H1 (cell line): ENCODE data around the gene AOPEP.

ENCODE experiments used
- BACH1 ChIP-seq: IDR thresholded peaks from 2 replicates; pipeline ENCODE4 v1.6.1; 2012; ENCODE audit warnings: low read length, improper control_type of control experiment
- CBX5 ChIP-seq: fragments of 300-800, 300-1000 bp; sonication (generic); IDR thresholded peaks from 2 replicates; pipeline ENCODE4 v1.7.1; 2016; ENCODE audit warnings: antibody characterized with exemption, low read length, low read depth
- E2F6 ChIP-seq: IDR thresholded peaks from 2 replicates; pipeline ENCODE4 v1.6.1; 2012; ENCODE audit warnings: inconsistent platforms
- EP300 ChIP-seq, 2 experiments: IDR thresholded peaks; 1 replicate in 1 of 2; 2 replicates in 1 of 2; pipeline ENCODE4 v1.6.1; 2011 to 2012; ENCODE audit warnings: low read depth in 2 of 2, low read length in 2 of 2, mild to moderate bottlenecking in 2 of 2, borderline replicate concordance in 1 of 2, inconsistent platforms in 1 of 2, moderate library complexity in 1 of 2
- EZH2 ChIP-seq: fragments of 200-600 bp; sonication (generic); IDR thresholded peaks from 2 replicates; pipeline ENCODE4 v1.7.1; 2012; ENCODE audit warnings: low read depth, mild to moderate bottlenecking, moderate library complexity, low read length, inconsistent platforms; ENCODE audit not compliant: severe bottlenecking
- HDAC2 ChIP-seq, 2 experiments: fragments of 300-600 bp in 1 of 2; sonication (generic) in 1 of 2; IDR thresholded peaks; 2 replicates each; pipeline ENCODE4 v1.6.1; 2011 to 2012; ENCODE audit warnings: low read depth in 2 of 2, low read length in 2 of 2, mild to moderate bottlenecking in 2 of 2, moderate library complexity in 2 of 2, borderline replicate concordance in 1 of 2, inconsistent platforms in 1 of 2
- KDM1A ChIP-seq: fragments of 200-600, 300-600 bp; sonication (generic); IDR thresholded peaks from 2 replicates; pipeline ENCODE4 v1.7.1; 2016; ENCODE audit warnings: mild to moderate bottlenecking, low read length, borderline replicate concordance
- KDM4A ChIP-seq: IDR thresholded peaks from one replicate; pipeline ENCODE4 v1.7.1; 2012; ENCODE audit warnings: low read depth, mild to moderate bottlenecking, moderate library complexity, low read length, inconsistent platforms; ENCODE audit not compliant: severe bottlenecking
- POLR2AphosphoS5 ChIP-seq: IDR thresholded peaks from 2 replicates; pipeline ENCODE4 v1.6.1; 2011; ENCODE audit warnings: low read depth, low read length
- RFX5 ChIP-seq: IDR thresholded peaks from 2 replicates; pipeline ENCODE4 v1.6.1; 2011; ENCODE audit warnings: low read depth, low read length, improper control_type of control experiment, borderline replicate concordance
- SAP30 ChIP-seq: fragments of 300-600 bp; sonication (generic); IDR thresholded peaks from 2 replicates; pipeline ENCODE4 v1.7.1; 2012; ENCODE audit warnings: low read length, moderate library complexity, mild to moderate bottlenecking, inconsistent platforms; ENCODE audit not compliant: insufficient read depth, insufficient replicate concordance
- SIN3A ChIP-seq, 2 experiments: IDR thresholded peaks in 1 of 2; conservative IDR thresholded peaks in 1 of 2; 2 replicates each; pipeline ENCODE4 v1.6.1; 2011 to 2012; ENCODE audit warnings: low read length in 2 of 2, improper control_type of control experiment in 1 of 2, low read depth in 1 of 2, mild to moderate bottlenecking in 1 of 2

- TF ChIP-seq EP300 (IDR thresholded peaks at IDR 0.05; ENCODE audit: borderline replicate concordance in 1 of 2, low read depth in 2 of 2, low read length in 2 of 2) (no peak), HDAC2 (IDR thresholded peaks at IDR 0.05; ENCODE audit: borderline replicate concordance in 1 of 2, low read depth in 2 of 2, low read length in 2 of 2) (no peak), E2F6 (no peak), CBX5 (no peak), SIN3A (conservative IDR thresholded peaks at IDR 0.05 in 1 of 2, IDR thresholded peaks at IDR 0.05 in 1 of 2; ENCODE audit: low read depth in 1 of 2, low read length in 2 of 2) (no peak), KDM4A (no peak), KDM1A (no peak), EZH2 (no peak), RFX5 (no peak), SAP30 (no peak), POLR2AphosphoS5 (no peak), BACH1 (no peak)
These were observed 195.2 kb downstream of the AOPEP start for GRCh38 chr9:94921656-94922055.
